Measurements from ENCODE around the gene CDKN2B-AS1. TPM values are rescaled to one million over a fixed set of nuclear protein-coding genes. Genes with fewer than 3 reads are reported as not detected.

The CDKN2B-AS1 gene
- polyA plus RNA-seq, 4 donors: 1.3 to 8.7 (median 5.1) TPM

DNA sequence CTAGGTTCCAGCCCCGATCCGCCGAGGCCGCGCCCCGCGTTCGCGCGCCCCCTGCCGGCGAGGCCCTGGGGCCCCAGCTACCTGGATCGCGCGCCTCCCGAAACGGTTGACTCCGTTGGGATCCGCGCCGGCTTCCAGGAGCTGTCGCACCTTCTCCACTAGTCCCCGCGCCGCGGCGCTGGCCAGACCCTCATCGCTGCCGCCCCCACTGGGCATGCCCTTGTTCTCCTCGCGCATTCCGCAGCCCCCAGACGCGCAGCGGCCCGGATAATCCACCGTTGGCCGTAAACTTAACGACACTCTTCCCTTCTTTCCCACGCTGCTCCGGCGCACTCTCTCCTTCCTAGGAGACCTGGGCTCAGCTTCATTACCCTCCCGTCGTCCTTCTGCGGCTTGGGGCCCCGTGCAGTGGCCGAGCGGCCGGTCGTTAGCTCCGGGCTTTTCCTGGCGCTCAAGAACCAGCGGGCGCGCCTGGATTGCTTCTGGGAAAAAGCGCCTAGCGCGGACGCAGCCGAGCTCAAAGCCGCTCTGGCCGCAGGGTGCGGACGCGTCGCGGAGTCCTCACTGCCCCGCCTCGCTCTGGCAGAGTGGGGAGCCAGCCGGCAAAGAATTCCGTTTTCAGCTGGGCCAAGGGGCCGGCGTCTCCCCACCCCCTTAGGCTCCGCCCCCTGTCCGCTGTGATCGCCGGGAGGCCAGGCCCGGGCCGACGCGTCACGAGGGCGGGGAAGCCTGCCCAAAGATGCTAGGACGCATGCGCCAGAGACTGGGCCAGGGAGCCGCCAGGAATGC is 14.3 kb downstream of the CDKN2B-AS1 start, which contains the start of gene CDKN2B:
CDKN2B (minus strand) TSS at position 589 of the 789 bp plus-strand sequence; CDS start at position 237, 352 bp downstream.
- peaks cover 0 to 7% (median 0%) of the 10 kb centered on the region in 3 donors for H3K4me1 ChIP-seq (ENCODE audit: control insufficient read depth in 3 of 3, insufficient read depth in 2 of 3, low read depth in 1 of 3, low read length in 2 of 3)
- H3K36me3 ChIP-seq (ENCODE audit: control insufficient read depth in 3 of 3, insufficient read depth in 2 of 3, low read depth in 1 of 3, low read length in 3 of 3): peaks cover 0 to 11% (median 6%) of the 10 kb centered on the region in 3 donors
- H3K4me3 ChIP-seq (ENCODE audit: low read depth in 1 of 3, low read length in 3 of 3): peak within 1 kb of the TSS; percentile 41 to 92 (median 85)
- H3K27ac ChIP-seq (ENCODE audit: low read depth in 1 of 3, low read length in 2 of 3): peak within 1 kb of the TSS; percentile 89 to 99 (median 93)
- WGBS, 3 donors: 0 to 1% (median 1%) methylated on average over 65 to 86 of the region's 86 CpGs
- no peaks in the 10 kb centered on the region for H3K9me3 ChIP-seq (ENCODE audit: control insufficient read depth in 2 of 2, insufficient read depth in 1 of 2, low read depth in 1 of 2, low read length in 1 of 2)
- H3K27me3 ChIP-seq (ENCODE audit: control insufficient read depth in 3 of 3, insufficient read depth in 3 of 3, low read length in 3 of 3): peaks cover 0 to 48% (median 21%) of the 10 kb centered on the region in 3 donors
- no peak for FAIRE-seq
- peak; percentile 96 to 98 for DNase-seq

GRCh38 chr9:22009506-22009867 is 14.9 kb downstream of the CDKN2B-AS1 start:
- peak overlapping the region in 2 of 3 donors; percentile 85 to 92 for H3K4me3 ChIP-seq (ENCODE audit: low read depth in 1 of 3, low read length in 3 of 3)
- H3K4me1 ChIP-seq (ENCODE audit: control insufficient read depth in 3 of 3, insufficient read depth in 2 of 3, low read depth in 1 of 3, low read length in 2 of 3): peaks cover 0 to 7% (median 0%) of the 10 kb centered on the region in 3 donors
- no peaks in the 10 kb centered on the region for H3K9me3 ChIP-seq (ENCODE audit: control insufficient read depth in 2 of 2, insufficient read depth in 1 of 2, low read depth in 1 of 2, low read length in 1 of 2)
- H3K36me3 ChIP-seq (ENCODE audit: control insufficient read depth in 3 of 3, insufficient read depth in 2 of 3, low read depth in 1 of 3, low read length in 3 of 3): peaks cover 0 to 11% (median 6%) of the 10 kb centered on the region in 3 donors
- 2 to 12% (median 7%) methylated on average over 6 of the region's 6 CpGs for WGBS, 3 donors
- H3K27me3 ChIP-seq (ENCODE audit: control insufficient read depth in 3 of 3, insufficient read depth in 3 of 3, low read length in 3 of 3): peaks cover 0 to 47% (median 21%) of the 10 kb centered on the region in 3 donors
- DNase-seq (no peak), FAIRE-seq (no peak)
- H3K27ac ChIP-seq (ENCODE audit: low read depth in 1 of 3, low read length in 2 of 3): peak overlapping the region in 1 of 3 donors; percentile 39

- 20 to 36% (median 21%) methylated on average over 13 of the region's 13 CpGs for WGBS, 3 donors
Observed at GRCh38 chr9:22010866-22011625, 16.5 kb downstream of the CDKN2B-AS1 start.

DNA sequence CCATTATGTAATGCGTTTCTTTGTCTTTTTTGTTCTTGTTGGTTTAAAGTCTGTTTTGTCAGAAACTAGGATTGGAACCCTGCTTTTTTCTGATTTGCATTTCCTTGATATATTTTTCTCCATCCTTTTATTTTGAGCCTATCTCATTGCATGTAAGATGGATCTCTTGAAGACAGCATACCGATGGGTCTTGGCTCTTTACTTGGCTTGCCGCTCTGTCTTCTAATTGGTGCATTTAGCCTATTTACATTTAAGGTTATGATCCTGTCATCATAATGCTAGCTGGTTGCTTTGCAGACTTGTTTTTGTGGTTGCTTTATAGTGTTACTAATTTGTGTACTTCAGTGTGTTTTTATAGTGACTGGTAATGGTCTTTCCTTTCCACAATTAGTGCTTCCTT is 27.8 kb downstream of the CDKN2B-AS1 start:
- H3K4me3 ChIP-seq (ENCODE audit: low read depth in 1 of 3, low read length in 3 of 3): no peak overlapping the region
- FAIRE-seq (no peak), DNase-seq (no peak)
- WGBS, 3 donors: 95 to 96% (median 95%) methylated on average over 3 of the region's 3 CpGs
- no peaks in the 10 kb centered on the region for H3K9me3 ChIP-seq (ENCODE audit: control insufficient read depth in 2 of 2, insufficient read depth in 1 of 2, low read depth in 1 of 2, low read length in 1 of 2)
- H3K4me1 ChIP-seq (ENCODE audit: control insufficient read depth in 3 of 3, insufficient read depth in 2 of 3, low read depth in 1 of 3, low read length in 2 of 3): no peaks in the 10 kb centered on the region
- H3K36me3 ChIP-seq (ENCODE audit: control insufficient read depth in 3 of 3, insufficient read depth in 2 of 3, low read depth in 1 of 3, low read length in 3 of 3): no peaks in the 10 kb centered on the region
- no peaks in the 10 kb centered on the region for H3K27me3 ChIP-seq (ENCODE audit: control insufficient read depth in 3 of 3, insufficient read depth in 3 of 3, low read length in 3 of 3)
- no peak overlapping the region for H3K27ac ChIP-seq (ENCODE audit: low read depth in 1 of 3, low read length in 2 of 3)

More at GRCh38 chr9:22010866-22011625, 16.5 kb downstream of the CDKN2B-AS1 start:
- no peaks in the 10 kb centered on the region for H3K9me3 ChIP-seq (ENCODE audit: control insufficient read depth in 2 of 2, insufficient read depth in 1 of 2, low read depth in 1 of 2, low read length in 1 of 2)
- DNase-seq (peak in 1 of 2 donors; percentile 52), FAIRE-seq (no peak)
- H3K36me3 ChIP-seq (ENCODE audit: control insufficient read depth in 3 of 3, insufficient read depth in 2 of 3, low read depth in 1 of 3, low read length in 3 of 3): peaks cover 0 to 1% (median 0%) of the 10 kb centered on the region in 3 donors
- peaks cover 0 to 32% (median 10%) of the 10 kb centered on the region in 3 donors for H3K27me3 ChIP-seq (ENCODE audit: control insufficient read depth in 3 of 3, insufficient read depth in 3 of 3, low read length in 3 of 3)
- H3K4me1 ChIP-seq (ENCODE audit: control insufficient read depth in 3 of 3, insufficient read depth in 2 of 3, low read depth in 1 of 3, low read length in 2 of 3): peaks cover 0 to under 1% (median 0%) of the 10 kb centered on the region in 3 donors
- H3K27ac ChIP-seq (ENCODE audit: low read depth in 1 of 3, low read length in 2 of 3): no peak overlapping the region
- no peak overlapping the region for H3K4me3 ChIP-seq (ENCODE audit: low read depth in 1 of 3, low read length in 3 of 3)

DNA sequence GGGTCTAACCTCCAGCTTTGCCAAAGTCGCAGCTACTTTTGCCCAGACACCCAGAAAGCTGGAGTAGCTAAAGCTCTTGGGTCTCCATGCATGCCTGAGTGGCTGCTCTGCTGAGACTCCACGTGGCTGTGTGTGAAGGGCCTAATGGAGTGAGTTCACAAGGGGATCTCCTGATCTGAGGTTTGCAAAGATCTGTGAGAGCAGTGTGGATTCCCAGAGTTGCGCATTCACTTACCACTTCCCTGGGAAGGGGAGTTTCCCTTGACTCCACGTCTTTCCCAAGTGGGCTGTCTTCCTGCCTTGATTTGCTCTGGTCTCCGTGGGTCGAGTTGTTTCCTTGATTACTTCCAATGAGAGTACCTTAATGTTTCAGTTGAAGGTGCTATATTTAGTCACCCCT is 32.1 kb downstream of the CDKN2B-AS1 start:
- Histone ChIP-seq H3K4me3 (ENCODE audit: low read depth in 1 of 3, low read length in 3 of 3) (no peak overlapping the region), H3K27me3 (ENCODE audit: control insufficient read depth in 3 of 3, insufficient read depth in 3 of 3, low read length in 3 of 3) (no peaks in the 10 kb centered on the region), H3K36me3 (ENCODE audit: control insufficient read depth in 3 of 3, insufficient read depth in 2 of 3, low read depth in 1 of 3, low read length in 3 of 3) (no peaks in the 10 kb centered on the region), H3K9me3 (ENCODE audit: control insufficient read depth in 2 of 2, insufficient read depth in 1 of 2, low read depth in 1 of 2, low read length in 1 of 2) (no peaks in the 10 kb centered on the region), H3K4me1 (ENCODE audit: control insufficient read depth in 3 of 3, insufficient read depth in 2 of 3, low read depth in 1 of 3, low read length in 2 of 3) (peaks cover 0 to 4% (median 0%) of the 10 kb centered on the region in 3 donors), H3K27ac (ENCODE audit: low read depth in 1 of 3, low read length in 2 of 3) (no peak overlapping the region)
- WGBS, 3 donors: 62 to 83% (median 77%) methylated on average over 6 of the region's 6 CpGs
- DNase-seq (no peak), FAIRE-seq (no peak)

- no peak overlapping the region for H3K4me3 ChIP-seq (ENCODE audit: low read depth in 1 of 3, low read length in 3 of 3)
- no peaks in the 10 kb centered on the region for H3K36me3 ChIP-seq (ENCODE audit: control insufficient read depth in 3 of 3, insufficient read depth in 2 of 3, low read depth in 1 of 3, low read length in 3 of 3)
- peaks cover 0 to 4% (median 0%) of the 10 kb centered on the region in 3 donors for H3K4me1 ChIP-seq (ENCODE audit: control insufficient read depth in 3 of 3, insufficient read depth in 2 of 3, low read depth in 1 of 3, low read length in 2 of 3)
- DNase-seq: no peak
- FAIRE-seq: no peak
- H3K9me3 ChIP-seq (ENCODE audit: control insufficient read depth in 2 of 2, insufficient read depth in 1 of 2, low read depth in 1 of 2, low read length in 1 of 2): no peaks in the 10 kb centered on the region
- no peaks in the 10 kb centered on the region for H3K27me3 ChIP-seq (ENCODE audit: control insufficient read depth in 3 of 3, insufficient read depth in 3 of 3, low read length in 3 of 3)
- H3K27ac ChIP-seq (ENCODE audit: low read depth in 1 of 3, low read length in 2 of 3): no peak overlapping the region
Observed at GRCh38 chr9:22028394-22028793, 33.8 kb downstream of the CDKN2B-AS1 start.

DNA sequence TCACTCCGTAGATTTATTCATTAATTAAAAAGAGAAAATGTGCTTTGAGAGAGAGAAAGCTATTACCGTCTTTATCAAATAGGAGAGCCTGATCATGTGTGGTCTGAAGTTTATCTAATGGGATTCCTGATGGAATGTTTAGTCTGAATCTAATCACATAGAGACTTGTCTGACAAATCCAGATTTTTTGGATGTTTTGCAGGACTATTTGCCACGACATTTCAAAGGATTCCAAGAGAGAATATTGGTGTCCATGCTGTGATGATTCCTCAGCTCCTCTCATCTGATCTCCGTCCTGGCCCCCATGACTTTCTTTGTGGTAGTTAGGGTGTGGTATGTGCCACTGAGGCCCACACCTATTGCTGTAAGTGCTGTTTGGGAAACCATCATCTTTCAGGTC is 34.6 kb downstream of the CDKN2B-AS1 start:
- FAIRE-seq (no peak), DNase-seq (no peak)
- Histone ChIP-seq H3K4me3 (ENCODE audit: low read depth in 1 of 3, low read length in 3 of 3) (no peak overlapping the region), H3K36me3 (ENCODE audit: control insufficient read depth in 3 of 3, insufficient read depth in 2 of 3, low read depth in 1 of 3, low read length in 3 of 3) (no peaks in the 10 kb centered on the region), H3K27me3 (ENCODE audit: control insufficient read depth in 3 of 3, insufficient read depth in 3 of 3, low read length in 3 of 3) (no peaks in the 10 kb centered on the region), H3K9me3 (ENCODE audit: control insufficient read depth in 2 of 2, insufficient read depth in 1 of 2, low read depth in 1 of 2, low read length in 1 of 2) (no peaks in the 10 kb centered on the region), H3K4me1 (ENCODE audit: control insufficient read depth in 3 of 3, insufficient read depth in 2 of 3, low read depth in 1 of 3, low read length in 2 of 3) (peaks cover 0 to 4% (median 0%) of the 10 kb centered on the region in 3 donors), H3K27ac (ENCODE audit: low read depth in 1 of 3, low read length in 2 of 3) (no peak overlapping the region)
- 70 to 81% (median 79%) methylated on average over 4 of the region's 4 CpGs for WGBS, 3 donors

GRCh38 chr9:22030101-22030598 is 35.6 kb downstream of the CDKN2B-AS1 start:
- DNase-seq (peak; percentile 12 to 53), FAIRE-seq (no peak)
- WGBS, 3 donors: 21 to 56% (median 45%) methylated on average over 1 of the region's 1 CpG
- H3K4me3 ChIP-seq (ENCODE audit: low read depth in 1 of 3, low read length in 3 of 3): no peak overlapping the region
- no peaks in the 10 kb centered on the region for H3K27me3 ChIP-seq (ENCODE audit: control insufficient read depth in 3 of 3, insufficient read depth in 3 of 3, low read length in 3 of 3)
- H3K27ac ChIP-seq (ENCODE audit: low read depth in 1 of 3, low read length in 2 of 3): no peak overlapping the region
- H3K9me3 ChIP-seq (ENCODE audit: control insufficient read depth in 2 of 2, insufficient read depth in 1 of 2, low read depth in 1 of 2, low read length in 1 of 2): no peaks in the 10 kb centered on the region
- H3K36me3 ChIP-seq (ENCODE audit: control insufficient read depth in 3 of 3, insufficient read depth in 2 of 3, low read depth in 1 of 3, low read length in 3 of 3): no peaks in the 10 kb centered on the region
- peaks cover 0 to 4% (median 0%) of the 10 kb centered on the region in 3 donors for H3K4me1 ChIP-seq (ENCODE audit: control insufficient read depth in 3 of 3, insufficient read depth in 2 of 3, low read depth in 1 of 3, low read length in 2 of 3)
